LNCaP clone FGC (cell line): ENCODE measurements around the gene SMARCA2.

Experiments used
- DNase-seq: peaks from one replicate; pipeline ENCODE4 v3.0.0-alpha.2; 2011; ENCODE audit warnings: low read depth
- H3K4me3 ChIP-seq: 2 replicates; pipeline ENCODE4 v1.5.1; 2011; ENCODE audit warnings: mild to moderate bottlenecking, low read depth, low read length, control low read depth
- CTCF ChIP-seq: IDR thresholded peaks from 2 replicates; pipeline ENCODE4 v1.5.1; 2012; ENCODE audit warnings: mild to moderate bottlenecking; ENCODE audit not compliant: control insufficient read depth, insufficient read depth; ENCODE audit errors: extremely low read depth

The SMARCA2 gene

GRCh38 chr9:2190939-2191608, 175.9 kb downstream of the SMARCA2 start:
- TF ChIP-seq CTCF = no peak
- no peak for DNase-seq
- no peak overlapping the region for H3K4me3 ChIP-seq

- no peak for DNase-seq
- no peak for TF ChIP-seq CTCF
- no peak overlapping the region for H3K4me3 ChIP-seq
Measured at GRCh38 chr9:2191609-2191972, 176.4 kb downstream of the SMARCA2 start.

GRCh38 chr9:2192356-2192979, 177.3 kb downstream of the SMARCA2 start:
- TF ChIP-seq CTCF = no peak
- H3K4me3 ChIP-seq = no peak overlapping the region
- no peak for DNase-seq

- no peak for TF ChIP-seq CTCF
- DNase-seq = no peak
- H3K4me3 ChIP-seq = no peak overlapping the region
Measured at GRCh38 chr9:2193552-2193951, 178.4 kb downstream of the SMARCA2 start.

GRCh38 chr9:2195211-2195610, 180.1 kb downstream of the SMARCA2 start:
- no peak for TF ChIP-seq CTCF
- no peak overlapping the region for H3K4me3 ChIP-seq
- no peak for DNase-seq

- no peak for TF ChIP-seq CTCF
- no peak overlapping the region for H3K4me3 ChIP-seq
Measured at GRCh38 chr9:2196757-2197156, 181.6 kb downstream of the SMARCA2 start.

More at GRCh38 chr9:2196757-2197156, 181.6 kb downstream of the SMARCA2 start:
- no peak for DNase-seq
